Pancreas (tissue), 10 donors: ENCODE measurements around the gene CDCP1. TPM values are rescaled to one million over a fixed set of nuclear protein-coding genes. Genes with fewer than 3 reads are reported as not detected.

Experiments
- ATAC-seq, 4 donors: fragments of 200-7000 bp; cut with Tn5 transposase; one replicate each; pipeline versions ENCODE4 v1.8.0 to v1.9.1; 2020; ENCODE audit warnings: mild to moderate bottlenecking in 4 of 4, moderate library complexity in 4 of 4
- DNase-seq, 6 donors: peaks; one replicate each; pipeline ENCODE4 v3.0.0-alpha.2; 2020
- FAIRE-seq: peaks from 2 replicates; lab custom pipeline; 2012; peaks lifted over from hg19 to GRCh38; lab: Jason Lieb, UNC
- H3K27ac ChIP-seq, 4 donors: fragments of 200-600 bp; sonication (generic); 1 replicate in 3 of 4; 2 replicates in 1 of 4; pipeline versions ENCODE4 v1.5.0 to v1.8.0; 2020
- H3K27me3 ChIP-seq, 4 donors: fragments of 200-600 bp; one replicate each; pipeline ENCODE4 v1.8.0; 2021
- H3K36me3 ChIP-seq, 3 donors: fragments of 200-600 bp; sonication (generic) in 1 of 3; one replicate each; pipeline versions ENCODE4 v1.5.0 to v1.8.0; 2020 to 2021
- H3K4me1 ChIP-seq, 3 donors: fragments of 200-600 bp; one replicate each; pipeline ENCODE4 v1.8.0; 2021
- H3K4me3 ChIP-seq, 4 donors: fragments of 200-600 bp; sonication (generic) in 2 of 4; one replicate each; pipeline versions ENCODE4 v1.5.0 to v1.8.0; 2020 to 2021
- H3K9me3 ChIP-seq, 4 donors: fragments of 200-600 bp; one replicate each; pipeline ENCODE4 v1.8.0; 2021
- WGBS, 2 donors: extraction: QIAGEN DNeasy Blood & Tissue Kit; methylation state at CpG; one replicate each; pipeline ENCODE4 v1.1.7; 2013; 5-methylcytosine and 5-hydroxymethylcytosine counted together
- intact Hi-C, 3 donors: fragments of 100-400 bp; cut with DNase I; formaldehyde crosslinking; loops; one replicate each; pipeline versions ENCODE4 v1.11.1 to v1.14.2; 2022
- polyA plus RNA-seq, 2 donors: library from polyadenylated mRNA; stranded (reverse); fragments of 200-250 nt; gene quantifications; one replicate each; pipeline ENCODE4 v1.2.3, GENCODE V29; 2013
- total RNA-seq, 6 donors: library from RNA; stranded (reverse); fragmentation: NEBNext Ultra II Directional in 4 of 6; extraction: Animal tissue kit (Norgen Biotek cat#: 25700) in 4 of 6; gene quantifications; one replicate each; pipeline versions ENCODE4 v1.2.1 to v1.2.4, GENCODE V29; 2021 to 2023
- TF ChIP-seq, protein P1 (sequence below), 4 donors: fragments of 200-600 bp; sonication (generic) in 3 of 4; IDR thresholded peaks; one replicate each; pipeline versions ENCODE4 v1.5.0 to v1.8.0; 2021; ENCODE audit warnings: antibody characterized with exemption in 4 of 4
- donor health status: healthy with polysubstance abuse.
- donor health status: DM: no; HTN: no; CAD: no; lungs with moderate emphysema.
- donor health status: DM: no; HTN: no; CAD: no.
- donor health status: control.
- donor health status: control.
- donor health status: Bipolar disorder and iron deficiency.
- donor health status: DM: yes; HTN: yes; CAD: no.
- donor health status: DM: no; HTN: no; CAD: no.
- donor health status: DM: no; HTN: no; CAD: no.
- donor health status: DM: yes; HTN: yes; CAD: no.

Gene CDCP1
- total and polyA plus RNA-seq, 8 donors, result 3.4 to 22.2 (median 9.2) TPM

DNA sequence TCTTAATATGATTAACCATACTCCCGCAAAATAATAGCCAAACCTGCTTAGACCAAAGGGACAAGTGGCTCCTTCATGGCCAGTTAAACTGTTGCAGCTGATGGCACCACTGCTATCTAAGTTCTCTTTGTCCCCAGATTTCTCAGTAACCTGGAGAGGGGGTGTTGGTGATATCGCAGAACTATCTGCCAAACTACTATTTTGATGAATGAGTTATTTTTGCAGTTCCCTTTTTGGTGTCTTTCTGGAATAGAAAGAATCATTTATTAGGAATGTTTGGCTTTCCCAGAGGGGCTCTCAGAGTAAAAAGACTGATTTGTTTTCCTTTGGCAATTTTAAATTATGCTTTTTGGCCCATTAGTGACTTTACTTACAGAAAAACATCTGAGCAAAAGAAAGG is 87.0 kb downstream of the CDCP1 start:
- TF ChIP-seq, protein P1, sequence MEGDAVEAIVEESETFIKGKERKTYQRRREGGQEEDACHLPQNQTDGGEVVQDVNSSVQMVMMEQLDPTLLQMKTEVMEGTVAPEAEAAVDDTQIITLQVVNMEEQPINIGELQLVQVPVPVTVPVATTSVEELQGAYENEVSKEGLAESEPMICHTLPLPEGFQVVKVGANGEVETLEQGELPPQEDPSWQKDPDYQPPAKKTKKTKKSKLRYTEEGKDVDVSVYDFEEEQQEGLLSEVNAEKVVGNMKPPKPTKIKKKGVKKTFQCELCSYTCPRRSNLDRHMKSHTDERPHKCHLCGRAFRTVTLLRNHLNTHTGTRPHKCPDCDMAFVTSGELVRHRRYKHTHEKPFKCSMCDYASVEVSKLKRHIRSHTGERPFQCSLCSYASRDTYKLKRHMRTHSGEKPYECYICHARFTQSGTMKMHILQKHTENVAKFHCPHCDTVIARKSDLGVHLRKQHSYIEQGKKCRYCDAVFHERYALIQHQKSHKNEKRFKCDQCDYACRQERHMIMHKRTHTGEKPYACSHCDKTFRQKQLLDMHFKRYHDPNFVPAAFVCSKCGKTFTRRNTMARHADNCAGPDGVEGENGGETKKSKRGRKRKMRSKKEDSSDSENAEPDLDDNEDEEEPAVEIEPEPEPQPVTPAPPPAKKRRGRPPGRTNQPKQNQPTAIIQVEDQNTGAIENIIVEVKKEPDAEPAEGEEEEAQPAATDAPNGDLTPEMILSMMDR (IDR thresholded peaks at IDR 0.05), result no peak
- no peak overlapping the region for H3K27ac ChIP-seq
- no peaks in the 10 kb centered on the region for H3K9me3 ChIP-seq
- WGBS, 2 donors, result 71 to 73% methylated on average over 2 of the region's 2 CpGs
- FAIRE-seq (no peak), ATAC-seq (no peak), DNase-seq (no peak)
- H3K4me3 ChIP-seq, result no peak overlapping the region
- H3K27me3 ChIP-seq, result no peaks in the 10 kb centered on the region
- intact Hi-C loops, result no loop called here
- no peaks in the 10 kb centered on the region for H3K4me1 ChIP-seq
- no peaks in the 10 kb centered on the region for H3K36me3 ChIP-seq

DNA sequence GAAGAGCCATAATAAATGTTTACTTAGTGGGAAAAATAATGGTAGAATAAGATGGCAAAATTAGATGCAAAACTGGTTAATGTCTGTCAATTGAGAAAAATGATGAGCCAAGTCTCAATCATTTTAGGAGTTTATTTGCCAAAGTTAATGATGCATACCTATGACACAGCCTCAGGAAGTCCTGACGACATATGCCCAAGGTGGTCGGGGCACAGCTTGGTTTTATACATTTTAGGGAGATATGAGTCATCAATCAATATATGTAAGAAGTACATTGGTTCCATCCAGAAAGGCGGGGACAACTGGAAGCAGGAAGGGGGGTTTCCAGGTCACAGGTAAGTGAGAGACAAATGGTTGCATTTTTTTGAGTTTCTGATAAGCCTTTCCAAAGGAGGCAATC is 88.6 kb downstream of the CDCP1 start:
- no peak for ATAC-seq
- no peaks in the 10 kb centered on the region for H3K9me3 ChIP-seq
- TF ChIP-seq, protein P1 (IDR thresholded peaks at IDR 0.05), result no peak
- no peaks in the 10 kb centered on the region for H3K36me3 ChIP-seq
- intact Hi-C loops, result no loop called here
- no peak for DNase-seq
- H3K4me3 ChIP-seq, result no peak overlapping the region
- 78 to 82% methylated on average over 3 of the region's 3 CpGs for WGBS, 2 donors
- no peak overlapping the region for H3K27ac ChIP-seq
- H3K4me1 ChIP-seq, result no peaks in the 10 kb centered on the region
- no peaks in the 10 kb centered on the region for H3K27me3 ChIP-seq
- FAIRE-seq, result no peak

DNA sequence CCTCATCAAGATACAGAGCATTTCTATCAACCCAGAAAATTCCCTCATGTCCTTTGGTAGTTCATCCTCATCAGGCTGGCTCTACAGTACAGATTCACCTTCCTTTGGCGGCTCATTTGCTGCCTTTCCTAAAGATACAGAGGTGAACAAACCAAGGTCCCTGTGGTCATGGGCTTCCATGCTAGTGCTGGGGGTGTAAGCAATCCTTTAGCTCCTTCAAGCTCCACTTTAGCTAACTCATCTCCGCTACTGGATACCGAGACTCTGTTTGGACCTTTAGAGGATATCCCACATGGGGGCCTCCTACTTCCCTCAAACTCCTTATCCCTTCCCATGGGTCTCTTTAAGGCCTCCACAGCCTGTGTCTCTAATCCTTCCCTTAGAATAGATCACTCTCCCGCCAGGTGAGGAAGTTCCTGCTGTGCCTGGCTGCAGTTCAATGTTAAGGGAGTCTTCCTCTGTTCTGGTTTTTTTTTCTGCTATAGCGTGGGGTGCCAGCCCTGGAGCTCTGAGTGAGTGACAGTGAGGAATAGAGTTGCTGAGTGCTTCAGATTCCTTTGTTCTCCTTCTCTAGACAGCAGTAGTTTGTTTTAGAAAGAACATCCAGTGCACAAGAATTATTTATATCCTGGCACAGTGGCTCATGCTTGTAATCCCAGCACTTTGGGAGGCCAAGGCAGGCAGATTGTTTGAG is 89.4 kb downstream of the CDCP1 start:
- intact Hi-C loops, result no loop called here
- peak in 2 of 4 donors; percentile 11 to 19 for ATAC-seq
- Histone ChIP-seq H3K4me1 (no peaks in the 10 kb centered on the region), H3K9me3 (no peaks in the 10 kb centered on the region), H3K36me3 (no peaks in the 10 kb centered on the region), H3K4me3 (no peak overlapping the region), H3K27ac (no peak overlapping the region), H3K27me3 (no peaks in the 10 kb centered on the region)
- no peak for FAIRE-seq
- DNase-seq, result no peak
- TF ChIP-seq, protein P1 (IDR thresholded peaks at IDR 0.05), result no peak
- WGBS, 2 donors, result 74 to 78% methylated on average over 5 of the region's 5 CpGs

DNA sequence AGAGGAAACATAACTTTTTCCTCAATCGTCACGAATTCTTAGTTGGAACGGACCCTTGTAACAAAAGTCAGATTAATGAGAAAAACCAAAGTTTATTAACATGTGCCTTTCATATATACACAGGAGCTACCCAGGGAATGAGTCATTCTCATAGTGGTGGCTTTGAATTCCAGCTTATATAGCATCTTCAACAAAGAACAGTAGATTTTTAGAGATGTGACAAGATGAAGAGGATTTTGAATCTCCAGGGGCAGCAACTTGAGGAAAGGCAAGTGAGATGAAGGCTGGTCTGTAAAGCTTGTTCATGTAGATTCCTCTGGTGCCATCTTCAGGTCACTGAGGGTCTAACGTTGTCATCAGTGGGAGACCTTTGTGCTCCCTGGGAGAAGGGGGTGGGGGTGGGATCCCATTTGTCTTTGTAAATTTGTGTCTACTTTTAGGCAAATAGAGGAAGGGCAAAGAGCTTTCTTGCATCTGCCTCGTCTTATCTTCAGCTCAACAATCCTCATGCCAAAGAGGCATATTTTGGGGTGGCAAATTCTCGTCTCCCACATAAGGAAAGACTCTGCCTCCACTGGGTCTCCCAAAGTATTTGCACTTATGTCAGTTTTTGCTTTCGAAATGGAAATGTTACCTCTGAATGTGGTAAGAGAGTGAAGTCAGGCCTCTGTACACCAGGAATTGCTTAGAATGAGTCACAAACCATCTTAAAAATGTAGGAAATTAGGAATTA is 90.6 kb downstream of the CDCP1 start:
- TF ChIP-seq, protein P1 (IDR thresholded peaks at IDR 0.05), result no peak
- WGBS, 2 donors, result 68 to 77% methylated on average over 7 of the region's 7 CpGs
- intact Hi-C loops, result no loop called here
- Histone ChIP-seq H3K27me3 (no peaks in the 10 kb centered on the region), H3K36me3 (no peaks in the 10 kb centered on the region), H3K4me1 (no peaks in the 10 kb centered on the region), H3K4me3 (no peak overlapping the region), H3K27ac (peak overlapping the region in 1 of 4 donors; percentile 5), H3K9me3 (no peaks in the 10 kb centered on the region)
- FAIRE-seq, result no peak
- ATAC-seq, result peak in 2 of 4 donors; percentile 39 to 40
- DNase-seq, result no peak

DNA sequence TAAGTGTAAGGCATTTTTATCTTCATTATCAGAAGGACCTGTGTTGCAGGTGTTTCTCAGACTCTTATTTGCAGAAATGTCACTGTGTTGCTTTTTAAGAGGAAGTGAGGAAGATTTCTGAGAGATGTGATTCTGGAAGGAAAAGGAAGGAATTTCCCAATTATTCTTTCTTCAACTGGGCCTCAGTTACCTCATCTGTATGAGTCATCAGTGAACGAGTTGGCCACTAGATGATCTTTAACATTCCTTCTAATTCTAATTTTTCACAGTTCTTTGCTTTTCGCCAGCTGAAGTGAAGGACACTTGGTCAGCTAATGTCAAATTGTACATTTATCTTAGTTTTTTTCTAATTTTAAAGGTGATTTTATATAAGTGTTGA is 91.2 kb downstream of the CDCP1 start:
- FAIRE-seq (no peak), DNase-seq (no peak), ATAC-seq (peak in 3 of 4 donors; percentile 34 to 67 (median 49))
- TF ChIP-seq, protein P1 (IDR thresholded peaks at IDR 0.05), result no peak
- Histone ChIP-seq H3K4me3 (no peak overlapping the region), H3K4me1 (no peaks in the 10 kb centered on the region), H3K27ac (peak overlapping the region in 1 of 4 donors; percentile 5), H3K27me3 (no peaks in the 10 kb centered on the region), H3K9me3 (no peaks in the 10 kb centered on the region), H3K36me3 (no peaks in the 10 kb centered on the region)
- intact Hi-C loops, result no loop called here
- WGBS, 2 donors, result 52 to 55% methylated on average over 2 of the region's 2 CpGs
